Endothelial cell of umbilical vein (primary cell): ENCODE measurements around the gene SSBP3. TPM values are rescaled to one million over a fixed set of nuclear protein-coding genes. Genes with fewer than 3 reads are reported as not detected.

ENCODE experiments used
- BruUV-seq: library from RNA; stranded (reverse); fragments of 400-500 nt; replicated peaks from 2 replicates; lab custom pipeline; 2021; lab: Mats Ljungman, UMichigan
- CTCF ChIA-PET: fragments of 300-600, 350-600 bp; sonication (Branson Sonifier 250); formaldehyde crosslinking; loops from one replicate; lab custom pipeline; 2021; ENCODE audit warnings: antibody characterized with exemption, inconsistent platforms; lab: Charles Lee
- POLR2A ChIA-PET: fragments of 300-600, 350-600 bp; sonication (Branson Sonifier 250); formaldehyde crosslinking; loops from one replicate; lab custom pipeline; 2021; ENCODE audit warnings: antibody characterized with exemption, inconsistent platforms; lab: Charles Lee
- DNase-seq: peaks from one replicate; pipeline ENCODE4 v3.0.0-alpha.2; 2011; ENCODE audit warnings: low read depth, low spot score
- FAIRE-seq: peaks from 2 replicates; lab custom pipeline; 2011; peaks lifted over from hg19 to GRCh38; lab: Jason Lieb, UNC
- H2AFZ ChIP-seq: 2 replicates; pipeline ENCODE4 v1.6.0; 2012; ENCODE audit warnings: low read depth, low read length, control low read depth, inconsistent platforms
- H3K27ac ChIP-seq: 2 replicates; pipeline ENCODE4 v1.5.1; 2011; ENCODE audit warnings: low read depth, mild to moderate bottlenecking, control low read depth, low read length, moderate library complexity; ENCODE audit not compliant: insufficient read depth
- H3K27me3 ChIP-seq, 2 experiments: 2 replicates each; pipeline versions ENCODE4 v1.6.0 to v1.6.1; 2011; ENCODE audit warnings: low read length in 2 of 2, mixed read lengths in 1 of 2; ENCODE audit not compliant: control insufficient read depth in 2 of 2, insufficient read depth in 2 of 2
- H3K36me3 ChIP-seq, 2 experiments: 2 replicates in 1 of 2; 3 replicates in 1 of 2; pipeline ENCODE4 v1.5.1; 2011; ENCODE audit warnings: low read length in 2 of 2, mild to moderate bottlenecking in 1 of 2, moderate library complexity in 1 of 2; ENCODE audit not compliant: control insufficient read depth in 2 of 2, insufficient read depth in 2 of 2; ENCODE audit errors: extremely low read depth in 1 of 2
- H3K4me1 ChIP-seq: 3 replicates; pipeline ENCODE4 v1.5.1; 2011; ENCODE audit warnings: mild to moderate bottlenecking, low read length; ENCODE audit not compliant: control insufficient read depth, insufficient read depth; ENCODE audit errors: extremely low read depth
- H3K4me2 ChIP-seq: 2 replicates; pipeline ENCODE4 v1.6.1; 2011; ENCODE audit warnings: low read length, control low read depth, mixed read lengths; ENCODE audit not compliant: insufficient read depth
- H3K4me3 ChIP-seq, 3 experiments: fragments of 200-600 bp in 1 of 3; sonication (generic), shearing (Covaris generic) in 1 of 3; replicated peaks in 1 of 3; 2 replicates each; pipeline ENCODE4 v1.5.1; 2011 to 2016; ENCODE audit warnings: control low read depth in 3 of 3, low read length in 3 of 3, mild to moderate bottlenecking in 2 of 3, inconsistent platforms in 1 of 3, low read depth in 1 of 3, moderate library complexity in 1 of 3; ENCODE audit not compliant: insufficient read depth in 1 of 3
- H3K79me2 ChIP-seq: 2 replicates; pipeline ENCODE4 v1.6.0; 2012; ENCODE audit warnings: low read length, inconsistent platforms; ENCODE audit not compliant: control insufficient read depth, insufficient read depth
- H3K9ac ChIP-seq: replicated peaks from 2 replicates; pipeline ENCODE3; 2011; ENCODE audit warnings: low read length, control low read depth; ENCODE audit not compliant: insufficient read depth; ENCODE audit errors: extremely low read depth
- H3K9me1 ChIP-seq: replicated peaks from 3 replicates; pipeline ENCODE4 v1.6.0; 2011; ENCODE audit warnings: mild to moderate bottlenecking, low read length; ENCODE audit not compliant: control insufficient read depth, insufficient read depth; ENCODE audit errors: extremely low read depth
- H3K9me3 ChIP-seq: replicated peaks from 2 replicates; pipeline ENCODE4 v1.5.1; 2012; ENCODE audit warnings: low read length, inconsistent platforms; ENCODE audit not compliant: control insufficient read depth, insufficient read depth
- H4K20me1 ChIP-seq: replicated peaks from 2 replicates; pipeline ENCODE3; 2011; ENCODE audit warnings: mild to moderate bottlenecking, low read length; ENCODE audit not compliant: control insufficient read depth, insufficient read depth; ENCODE audit errors: extremely low read depth
- CTCF ChIP-seq, 2 donors: IDR thresholded peaks; 1 replicate in 1 of 2; 2 replicates in 1 of 2; pipeline ENCODE4 v1.5.1; 2011; ENCODE audit warnings: low read length in 2 of 2, mild to moderate bottlenecking in 2 of 2, moderate library complexity in 2 of 2, control low read depth in 1 of 2, inconsistent platforms in 1 of 2, low read depth in 1 of 2; ENCODE audit not compliant: insufficient read depth in 1 of 2; ENCODE audit errors: extremely low read depth in 1 of 2
- EZH2 ChIP-seq: IDR thresholded peaks from 2 replicates; pipeline ENCODE4 v1.6.1; 2012; ENCODE audit warnings: borderline replicate concordance, low read depth, mild to moderate bottlenecking, moderate library complexity, low read length, inconsistent platforms; ENCODE audit not compliant: severe bottlenecking
- FOS ChIP-seq: IDR thresholded peaks from 2 replicates; pipeline ENCODE4 v1.6.1; 2011; ENCODE audit warnings: mild to moderate bottlenecking, low read length, moderate library complexity, borderline replicate concordance; ENCODE audit not compliant: insufficient read depth
- GATA2 ChIP-seq: IDR thresholded peaks from 2 replicates; pipeline ENCODE4 v1.7.0; 2011; ENCODE audit warnings: low read depth, mild to moderate bottlenecking, moderate library complexity, mixed read lengths, low read length; ENCODE audit not compliant: insufficient read length, insufficient read depth
- JUN ChIP-seq: IDR thresholded peaks from 2 replicates; pipeline ENCODE4 v1.6.1; 2011; ENCODE audit warnings: borderline replicate concordance, low read depth; ENCODE audit not compliant: insufficient read length, insufficient read depth
- MAX ChIP-seq: IDR thresholded peaks from 2 replicates; pipeline ENCODE4 v1.6.1; 2011; ENCODE audit not compliant: insufficient read depth, insufficient read length
- MYC ChIP-seq: IDR thresholded peaks from one replicate; pipeline ENCODE4 v1.6.1; 2011; ENCODE audit warnings: mild to moderate bottlenecking, low read depth, low read length
- POLR2A ChIP-seq: IDR thresholded peaks from 2 replicates; pipeline ENCODE4 v1.6.1; 2012; ENCODE audit warnings: low read depth, mild to moderate bottlenecking, control low read depth, low read length
- POLR2AphosphoS5 ChIP-seq: IDR thresholded peaks from 2 replicates; pipeline ENCODE4 v1.6.1; 2012; ENCODE audit warnings: low read depth, mild to moderate bottlenecking, control low read depth, low read length, moderate library complexity; ENCODE audit not compliant: insufficient read depth
- dilution Hi-C: fragments of 300-500 bp; cut with MboI; formaldehyde crosslinking; loops from one replicate; pipeline ENCODE4 v1.15.0; 2019; ENCODE audit warnings: low sequenced_read_pairs; ENCODE audit not compliant: extremely low pct_ligation_motif_present
- intact Hi-C: fragments of 100-400 bp; cut with micrococcal nuclease; formaldehyde crosslinking; loops from one replicate; pipeline ENCODE4 v1.10.0; 2022
- polyA plus RNA-seq, 4 experiments: library from polyadenylated mRNA; depleted of rRNA in 3 of 4; stranded (reverse) in 3 of 4; unstranded in 1 of 4; fragments of >200 nt; gene quantifications; 2 replicates each; pipeline versions ENCODE4 v1.2.1 to v1.2.3, GENCODE V29; 2011 to 2012; ENCODE audit warnings: missing spikeins in 1 of 4
- total RNA-seq: library from RNA; stranded (reverse); gene quantifications from 2 replicates; pipeline ENCODE4 v1.2.3, GENCODE V29; 2021

The SSBP3 gene
- total and polyA plus RNA-seq, 2 donors (not counting 3 experiments of a cell fraction or from before 2014, with no cell fraction given) = 44.9 to 59.4 TPM

- Histone ChIP-seq H3K79me2 (no peaks in the 10 kb centered on the region), H3K4me2 (no peak overlapping the region), H3K4me1 (no peaks in the 10 kb centered on the region), H3K9me1 (no peaks in the 10 kb centered on the region), H3K9ac (no peak overlapping the region), H3K4me3 (no peak overlapping the region), H4K20me1 (no peaks in the 10 kb centered on the region), H3K27me3 (no peaks in the 10 kb centered on the region), H3K9me3 (no peaks in the 10 kb centered on the region), H2AFZ (no peak overlapping the region), H3K36me3 (peaks cover 4 to 19% of the 10 kb centered on the region in 2 experiments), H3K27ac (no peak overlapping the region)
- dilution Hi-C loops (no loop called here), intact Hi-C loops (no loop called here)
- no TSS peak for BruUV-seq
- no peak for TF ChIP-seq EZH2
- TF ChIP-seq MAX = no peak
- no peak for TF ChIP-seq CTCF (IDR thresholded peaks at IDR 0.05; ENCODE audit: extremely low read depth in 1 of 2, insufficient read depth in 1 of 2, low read depth in 1 of 2, low read length in 2 of 2)
- no peak for TF ChIP-seq MYC
- no peak for TF ChIP-seq JUN
- TF ChIP-seq POLR2AphosphoS5 = no peak
- no peak for TF ChIP-seq FOS
- TF ChIP-seq POLR2A = no peak
- TF ChIP-seq GATA2 = no peak
- ChIA-PET CTCF (interaction anchor here (1.3 kb wide), 1 partner anchor 250 kb away, joined by 3 read pairs; no protein-coding TSS in a partner anchor), POLR2A (no interaction called here)
- DNase-seq = no peak
- FAIRE-seq = no peak
These were observed 167.2 kb downstream of the SSBP3 start for GRCh38 chr1:54239035-54239383.
